GM12891 (cell line): ENCODE measurements around the gene CALN1.

Experiments used
- DNase-seq: peaks from one replicate; pipeline ENCODE4 v3.0.0; 2011; ENCODE audit warnings: low spot score; ENCODE audit not compliant: insufficient read length
- FAIRE-seq: peaks from 2 replicates; lab custom pipeline; 2011; peaks lifted over from hg19 to GRCh38; lab: Jason Lieb, UNC
- PAX5 ChIP-seq: IDR thresholded peaks from 2 replicates; pipeline ENCODE4 v1.6.1; 2011; ENCODE audit warnings: low read length, moderate library complexity, mild to moderate bottlenecking; ENCODE audit not compliant: insufficient read depth, severe bottlenecking
- POLR2A ChIP-seq: IDR thresholded peaks from 2 replicates; pipeline ENCODE4 v1.6.1; 2011; ENCODE audit warnings: low read depth, low read length, control low read depth
- POLR2AphosphoS5 ChIP-seq: IDR thresholded peaks from 2 replicates; pipeline ENCODE4 v1.6.1; 2011; ENCODE audit warnings: low read depth, low read length, control low read depth
- POU2F2 ChIP-seq: IDR thresholded peaks from 2 replicates; pipeline ENCODE4 v1.6.1; 2011; ENCODE audit warnings: low read depth, mild to moderate bottlenecking, control low read depth, low read length, moderate library complexity
- SPI1 ChIP-seq: IDR thresholded peaks from 2 replicates; pipeline ENCODE4 v1.6.1; 2011; ENCODE audit warnings: low read depth, low read length, control low read depth
- TAF1 ChIP-seq: IDR thresholded peaks from 2 replicates; pipeline ENCODE4 v1.6.1; 2011; ENCODE audit warnings: low read depth, low read length, control low read depth

Gene CALN1

DNA sequence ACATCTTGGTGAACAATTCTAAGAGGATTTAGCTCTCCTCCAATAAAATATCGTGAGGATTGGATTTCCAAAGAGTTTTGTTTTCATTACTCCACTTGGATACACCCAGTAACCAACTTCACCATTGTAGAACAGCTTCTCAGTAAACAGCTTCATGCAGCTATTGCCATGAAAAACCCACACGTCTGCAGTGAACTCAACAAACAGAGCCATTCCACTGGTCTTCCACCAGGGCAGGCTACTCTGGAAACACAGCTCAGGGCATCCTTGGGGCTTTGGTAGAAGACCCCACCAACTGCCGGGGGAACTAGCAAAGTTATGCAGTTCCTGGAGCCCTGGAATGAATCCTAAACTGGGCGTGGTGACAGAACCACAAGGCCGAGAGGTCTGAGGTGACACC lies 77.4 kb downstream of the CALN1 start:
- TF ChIP-seq PAX5 (no peak), POLR2A (no peak), POLR2AphosphoS5 (no peak), POU2F2 (no peak), TAF1 (no peak), SPI1 (no peak)
- FAIRE-seq (no peak), DNase-seq (no peak)

DNA sequence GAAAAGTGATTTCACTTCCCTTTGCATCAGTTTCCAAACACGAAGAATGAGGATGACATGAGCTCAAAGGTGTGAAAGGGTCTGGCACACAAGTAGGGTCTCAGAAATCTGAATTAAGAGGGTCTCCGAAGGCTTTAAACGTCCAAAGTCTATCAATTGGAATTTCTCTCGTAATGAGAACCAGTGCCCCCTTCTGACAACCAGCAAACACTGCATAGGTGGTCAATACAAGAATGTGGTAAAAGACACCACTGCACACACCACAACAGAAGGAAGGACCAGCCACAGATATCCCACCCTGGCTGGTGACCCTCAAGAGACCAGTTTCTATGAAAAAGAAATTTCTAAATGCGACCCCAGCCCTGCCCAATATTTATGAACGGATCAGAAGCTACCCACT lies 78.1 kb downstream of the CALN1 start:
- DNase-seq (no peak), FAIRE-seq (no peak)
- TF ChIP-seq SPI1 (no peak), POLR2AphosphoS5 (no peak), POU2F2 (no peak), POLR2A (no peak), PAX5 (no peak), TAF1 (no peak)

DNA sequence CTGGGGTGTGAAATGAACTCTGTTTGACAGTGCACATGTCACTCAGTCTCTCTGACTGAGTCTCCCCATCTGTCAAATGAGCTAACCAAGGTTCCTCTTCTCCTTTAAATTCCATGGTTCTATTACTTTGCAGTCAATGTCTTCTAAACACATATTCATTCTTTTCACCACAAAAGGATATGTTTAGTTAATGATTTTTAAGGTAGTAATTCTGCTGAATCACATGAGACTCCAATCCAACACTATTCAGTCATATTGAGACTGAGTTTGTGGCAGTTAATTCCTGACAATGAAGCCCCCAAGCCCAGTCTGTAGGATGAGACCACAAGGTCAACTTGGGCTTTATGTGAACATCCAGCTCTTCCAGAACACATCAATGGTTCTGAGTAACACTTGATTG lies 85.3 kb downstream of the CALN1 start:
- DNase-seq, result no peak
- no peak for FAIRE-seq
- TF ChIP-seq TAF1 (no peak), POLR2AphosphoS5 (no peak), POLR2A (no peak), POU2F2 (no peak), SPI1 (no peak), PAX5 (no peak)

DNA sequence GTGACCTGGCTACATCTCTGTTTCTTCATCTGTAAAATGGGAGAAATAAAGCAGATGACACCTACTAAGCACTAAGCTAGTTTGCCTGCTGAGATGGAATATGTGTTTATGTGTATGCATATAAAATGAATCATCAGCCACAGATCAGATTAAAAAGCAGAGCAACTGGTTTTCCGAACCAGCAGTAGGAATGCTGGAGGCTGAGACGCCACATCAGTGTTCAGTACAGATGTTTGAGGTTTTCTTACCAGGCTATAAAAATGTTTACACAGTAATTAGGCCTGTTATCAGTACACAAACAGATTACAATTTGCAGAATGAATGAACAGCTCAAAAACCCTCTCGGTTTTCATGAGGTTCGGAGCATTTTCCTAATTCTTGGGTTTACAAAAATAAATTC lies 85.8 kb downstream of the CALN1 start:
- no peak for FAIRE-seq
- TF ChIP-seq POU2F2, result no peak
- no peak for TF ChIP-seq TAF1

DNA sequence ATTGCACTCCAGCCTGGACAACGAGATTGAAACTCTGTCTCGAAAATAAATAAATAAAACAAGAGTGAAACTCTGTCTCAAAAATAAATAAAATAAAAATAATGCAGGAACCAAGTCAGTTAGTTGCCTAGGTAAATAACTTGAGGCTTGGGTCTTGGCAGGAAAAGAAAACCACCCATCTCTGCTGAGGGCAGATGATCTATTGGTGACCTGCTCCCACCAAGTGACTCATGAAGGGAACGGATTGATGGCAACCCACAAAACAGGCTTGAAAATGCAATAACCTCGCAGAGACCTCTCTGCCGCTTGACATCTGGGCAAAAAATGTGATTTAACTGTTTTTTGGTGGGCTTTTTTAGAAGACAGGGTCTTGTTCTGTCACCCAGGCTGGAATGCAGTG lies 86.6 kb downstream of the CALN1 start:
- TF ChIP-seq TAF1 (no peak), SPI1 (no peak), POLR2A (no peak), PAX5 (no peak), POU2F2 (no peak), POLR2AphosphoS5 (no peak)
- DNase-seq (no peak), FAIRE-seq (no peak)

More for the DNA sequence above, 85.8 kb downstream of the CALN1 start:
- no peak for DNase-seq

DNA sequence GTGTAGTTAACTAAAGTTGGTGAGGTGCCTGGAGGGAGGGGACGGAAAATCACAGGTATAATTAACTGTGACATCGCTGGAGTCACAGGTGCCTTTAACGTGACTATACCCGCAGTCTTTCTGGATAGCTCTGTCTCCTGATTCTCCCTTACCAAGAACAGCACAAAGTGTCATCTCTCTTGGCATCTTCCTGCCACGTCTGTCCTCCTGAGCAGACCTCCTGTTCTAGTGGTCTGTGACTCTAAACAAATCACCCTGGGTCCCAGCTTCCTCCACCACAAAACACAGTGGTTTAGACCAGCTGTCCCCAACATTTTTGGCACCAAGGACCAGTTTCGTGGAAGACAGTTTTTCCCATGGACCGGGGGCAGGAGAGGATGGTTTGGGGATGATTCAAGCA lies 90.5 kb downstream of the CALN1 start:
- TF ChIP-seq POLR2A (no peak), PAX5 (no peak), TAF1 (no peak)
- DNase-seq, result no peak
- FAIRE-seq, result no peak

DNA sequence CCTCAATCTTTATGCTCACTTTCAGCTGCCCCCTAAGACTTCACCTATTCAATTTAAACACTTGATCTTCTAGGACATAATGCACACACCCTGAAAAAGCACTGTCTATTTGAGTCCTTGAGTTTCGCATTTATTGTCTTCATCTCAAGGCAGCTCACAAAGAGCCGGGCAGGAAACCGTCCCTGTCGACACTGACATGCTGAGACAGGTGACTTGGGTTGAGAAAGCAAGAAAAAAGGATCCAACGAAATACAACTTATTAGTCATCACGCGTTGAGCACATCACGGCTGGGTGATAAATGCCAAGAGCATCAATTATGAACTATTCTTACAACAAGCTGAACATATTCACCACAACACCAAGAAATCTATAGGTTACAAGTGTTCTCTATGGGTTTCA lies 91.1 kb downstream of the CALN1 start:
- TF ChIP-seq PAX5, result no peak
- TF ChIP-seq SPI1, result no peak
- no peak for TF ChIP-seq POU2F2
- TF ChIP-seq TAF1, result no peak
- no peak for TF ChIP-seq POLR2A
- no peak for TF ChIP-seq POLR2AphosphoS5
- no peak for DNase-seq
- no peak for FAIRE-seq

DNA sequence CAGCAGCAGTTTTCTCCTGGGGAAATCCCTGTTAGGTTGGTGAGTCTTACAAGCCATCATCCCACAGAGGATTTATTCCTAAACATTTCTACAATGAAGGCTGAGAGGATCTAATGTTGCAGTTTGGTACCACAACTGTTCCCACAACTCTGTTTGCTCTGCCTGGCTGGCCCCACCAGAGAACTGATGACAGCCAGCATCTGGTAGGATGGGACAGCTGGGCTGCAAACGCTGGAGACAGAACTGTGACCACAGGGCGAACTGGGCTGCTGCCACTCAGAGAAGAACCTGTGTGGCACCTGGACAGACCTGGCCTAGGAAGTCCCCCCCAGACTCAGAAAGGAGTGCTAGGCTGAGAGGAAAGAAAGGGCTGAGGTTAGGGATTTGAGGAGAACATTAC lies 94.8 kb downstream of the CALN1 start:
- FAIRE-seq, result no peak
- no peak for DNase-seq
- no peak for TF ChIP-seq SPI1

DNA sequence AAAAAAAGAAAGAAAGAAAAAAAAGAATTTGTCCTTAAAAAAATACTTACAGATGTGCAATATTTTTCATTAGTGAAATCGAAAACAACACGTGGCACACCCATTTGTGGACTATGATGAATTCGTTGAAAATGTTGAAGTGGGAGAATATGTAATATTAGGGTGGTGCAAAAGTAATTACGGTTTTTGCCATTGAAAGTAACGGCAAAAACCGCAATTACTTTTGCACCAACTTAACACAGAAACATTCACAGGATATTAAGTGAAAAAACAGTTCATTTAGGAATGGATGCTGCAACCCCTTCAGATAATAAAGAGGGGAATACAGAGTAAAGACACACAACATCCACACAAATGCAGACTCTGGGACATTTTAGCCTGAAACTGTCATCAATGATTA lies 96.0 kb downstream of the CALN1 start:
- DNase-seq (no peak), FAIRE-seq (no peak)

DNA sequence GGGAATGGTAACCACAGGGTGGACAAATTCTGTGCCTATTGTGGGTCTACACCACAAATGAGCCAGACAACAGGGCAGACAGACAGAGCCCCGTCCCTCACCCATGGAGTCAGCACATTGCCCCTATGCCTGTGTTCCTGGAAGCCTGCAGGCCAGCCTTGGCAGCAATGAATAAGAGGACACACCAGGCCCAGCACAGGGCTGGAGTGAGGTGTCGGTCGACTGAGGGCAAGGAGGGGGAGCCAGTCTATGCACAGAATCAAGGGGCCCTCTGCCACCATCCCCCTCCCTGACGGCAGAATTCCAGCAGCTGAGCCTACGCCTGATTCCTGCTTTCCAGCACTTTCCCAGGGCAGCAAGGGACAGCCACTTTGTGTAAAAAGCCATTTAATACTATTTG lies 98.2 kb downstream of the CALN1 start:
- TF ChIP-seq SPI1 (no peak), POLR2AphosphoS5 (no peak), POU2F2 (no peak), PAX5 (no peak), TAF1 (no peak), POLR2A (no peak)
- DNase-seq, result no peak
- FAIRE-seq, result no peak

More for the DNA sequence above, 96.0 kb downstream of the CALN1 start:
- no peak for TF ChIP-seq POU2F2
- no peak for TF ChIP-seq POLR2A
- TF ChIP-seq SPI1, result no peak
- no peak for TF ChIP-seq POLR2AphosphoS5
- no peak for TF ChIP-seq PAX5
- no peak for TF ChIP-seq TAF1

DNA sequence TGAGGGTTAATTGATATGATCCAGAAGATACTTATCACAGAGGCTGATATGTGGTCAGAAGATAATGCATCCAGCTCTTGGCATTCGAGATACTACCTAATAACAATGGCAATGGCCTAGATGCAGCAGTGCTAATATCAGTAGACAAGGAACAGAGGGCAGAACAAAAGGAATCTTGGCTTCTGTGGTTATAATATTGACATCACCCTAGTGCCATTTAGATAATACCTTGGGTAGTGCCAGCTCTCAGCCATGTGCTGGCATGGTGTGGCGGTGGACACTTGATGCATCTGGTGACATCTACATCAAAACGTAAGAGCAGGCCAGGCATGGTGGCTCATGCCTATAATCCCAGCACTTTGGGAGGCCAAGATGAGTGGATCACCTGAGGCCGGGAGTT lies 101.8 kb downstream of the CALN1 start:
- no peak for DNase-seq
- FAIRE-seq, result no peak
- TF ChIP-seq POLR2A (no peak), POU2F2 (no peak), POLR2AphosphoS5 (no peak), TAF1 (no peak), SPI1 (no peak), PAX5 (no peak)

DNA sequence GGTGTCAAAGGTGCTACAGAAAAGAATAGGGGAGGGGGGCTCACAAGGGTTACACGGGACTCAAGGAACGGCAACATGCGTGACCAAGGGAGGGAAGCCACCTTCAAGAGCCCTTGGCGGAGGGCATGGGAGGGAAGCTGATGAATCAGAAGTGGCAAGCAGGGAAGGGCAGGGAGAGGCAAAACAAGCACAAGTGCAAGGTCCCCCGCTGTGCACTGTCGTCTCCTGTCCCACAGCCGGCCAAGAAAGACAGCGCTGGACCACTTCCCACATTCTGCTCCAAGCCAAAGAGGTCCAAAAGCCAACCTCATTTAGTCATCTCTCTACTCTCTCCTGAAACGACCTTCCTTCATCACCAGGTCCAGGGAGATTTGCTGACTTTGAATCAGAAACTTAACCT lies 102.7 kb downstream of the CALN1 start:
- TF ChIP-seq SPI1 (no peak), PAX5 (no peak), POU2F2 (no peak), POLR2AphosphoS5 (no peak), TAF1 (no peak), POLR2A (no peak)

More for the DNA sequence above, 102.7 kb downstream of the CALN1 start:
- DNase-seq (no peak), FAIRE-seq (no peak)
